ENCODE data around the gene JAKMIP3. TPM values are rescaled to one million over a fixed set of nuclear protein-coding genes. Genes with fewer than 3 reads are reported as not detected.
A peak's percentile ranks its signal among the peaks of the same experiment; 100 is the strongest.

Gene JAKMIP3
- total RNA-seq, 2 experiments from 2014 or later: 0.28 to 0.36 TPM

DNA sequence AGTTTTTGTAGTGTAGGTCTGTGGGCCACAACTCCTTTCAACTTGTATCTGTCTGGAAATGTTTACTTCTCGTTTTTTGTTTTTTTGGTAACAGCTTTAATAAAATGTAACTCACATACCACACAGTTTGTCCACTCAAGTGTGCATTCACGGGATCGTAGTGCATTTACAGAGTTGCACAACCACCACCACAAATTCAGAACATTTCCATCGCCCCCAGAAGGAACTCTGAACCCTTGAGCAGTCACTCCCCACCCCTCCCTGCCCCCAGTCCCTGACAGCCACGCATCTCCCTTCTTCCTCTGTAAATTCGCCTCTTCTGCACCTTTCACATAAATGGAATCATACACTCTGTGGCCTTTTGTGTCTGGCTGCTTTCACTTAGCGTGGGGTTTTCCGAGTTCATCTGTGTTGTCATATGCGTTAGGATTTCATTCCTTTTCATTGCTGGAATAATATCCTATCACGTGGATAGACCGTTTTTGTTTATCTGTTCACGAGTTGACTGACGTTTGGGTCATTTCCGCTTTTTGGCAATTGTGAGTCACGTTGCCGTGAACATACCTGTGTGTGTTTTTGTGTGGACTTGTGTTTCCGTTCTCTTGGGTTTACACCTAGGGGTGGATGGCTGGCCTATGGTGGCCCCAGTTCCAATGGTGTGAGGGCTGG lies 10.3 kb downstream of the JAKMIP3 start:
- Histone ChIP-seq H3K9me3 (ENCODE audit: control insufficient read depth in 1 of 2, insufficient read depth in 1 of 2, low read length in 2 of 2) (peaks cover 0 to 10% of the 10 kb centered on the region in 2 experiments), H3K27ac (ENCODE audit: low read depth in 1 of 2, low read length in 2 of 2) (no peak overlapping the region), H3K36me3 (ENCODE audit: insufficient read depth, low read length) (no peaks in the 10 kb centered on the region), H3K4me3 (ENCODE audit: low read length) (no peak overlapping the region), H3K27me3 (ENCODE audit: control insufficient read depth in 1 of 2, insufficient read depth in 2 of 2, low read length in 2 of 2) (peaks cover 0 to 2% of the 10 kb centered on the region in 2 experiments), H3K4me1 (ENCODE audit: insufficient read depth, low read length) (no peaks in the 10 kb centered on the region)
- no peak for ATAC-seq (ENCODE audit: poor library complexity)
- Mint-ChIP-seq H3K36me3 (ENCODE audit: low read depth) (no peaks in the 10 kb centered on the region), H3K27me3 (peaks cover 33% of the 10 kb centered on the region), H3K4me3 (no peak overlapping the region), H3K27ac (no peak overlapping the region), H3K4me1 (ENCODE audit: low read depth) (no peaks in the 10 kb centered on the region), H3K9me3 (no peaks in the 10 kb centered on the region)
- no peak for TF ChIP-seq CTCF (IDR thresholded peaks at IDR 0.05)
- ChIA-PET CTCF (no interaction called here), POLR2A (no interaction called here)
- intact Hi-C loops (cut with DNase I, micrococcal nuclease): no loop called here
- DNase-seq: peak in 1 of 14 experiments; percentile 2

- TF ChIP-seq CTCF (IDR thresholded peaks at IDR 0.05): no peak
- Mint-ChIP-seq H3K4me3 (no peak overlapping the region), H3K36me3 (ENCODE audit: low read depth) (no peaks in the 10 kb centered on the region), H3K4me1 (ENCODE audit: low read depth) (no peaks in the 10 kb centered on the region), H3K27me3 (peaks cover 39% of the 10 kb centered on the region), H3K27ac (no peak overlapping the region), H3K9me3 (no peaks in the 10 kb centered on the region)
- Histone ChIP-seq H3K4me1 (ENCODE audit: insufficient read depth, low read length) (no peaks in the 10 kb centered on the region), H3K9me3 (ENCODE audit: control insufficient read depth in 1 of 2, insufficient read depth in 1 of 2, low read length in 2 of 2) (peaks cover 0 to 10% of the 10 kb centered on the region in 2 experiments), H3K36me3 (ENCODE audit: insufficient read depth, low read length) (no peaks in the 10 kb centered on the region), H3K4me3 (ENCODE audit: low read length) (no peak overlapping the region), H3K27me3 (ENCODE audit: control insufficient read depth in 1 of 2, insufficient read depth in 2 of 2, low read length in 2 of 2) (peaks cover 0 to 2% of the 10 kb centered on the region in 2 experiments), H3K27ac (ENCODE audit: low read depth in 1 of 2, low read length in 2 of 2) (no peak overlapping the region)
- CTCF ChIA-PET: no interaction called here
- DNase-seq (peak in 1 of 14 experiments; percentile 4), ATAC-seq (ENCODE audit: poor library complexity) (no peak)
- POLR2A ChIA-PET: no interaction called here
- intact Hi-C loops (cut with DNase I, micrococcal nuclease): no loop called here
These were observed 10.9 kb downstream of the JAKMIP3 start for GRCh38 chr10:132076578-132077081.

GRCh38 chr10:132077091-132077490 lies 11.3 kb downstream of the JAKMIP3 start:
- H3K4me1 ChIP-seq (ENCODE audit: insufficient read depth, low read length): no peaks in the 10 kb centered on the region
- H3K9me3 ChIP-seq (ENCODE audit: control insufficient read depth in 1 of 2, insufficient read depth in 1 of 2, low read length in 2 of 2): peaks cover 0 to 10% of the 10 kb centered on the region in 2 experiments
- intact Hi-C loops (cut with DNase I, micrococcal nuclease): no loop called here
- H3K27ac ChIP-seq (ENCODE audit: low read depth in 1 of 2, low read length in 2 of 2): no peak overlapping the region
- no peak for TF ChIP-seq CTCF (IDR thresholded peaks at IDR 0.05)
- H3K36me3 ChIP-seq (ENCODE audit: insufficient read depth, low read length): no peaks in the 10 kb centered on the region
- ChIA-PET POLR2A (no interaction called here), CTCF (no interaction called here)
- Mint-ChIP-seq H3K27ac (no peak overlapping the region), H3K4me1 (ENCODE audit: low read depth) (no peaks in the 10 kb centered on the region), H3K27me3 (peaks cover 39% of the 10 kb centered on the region), H3K4me3 (no peak overlapping the region), H3K36me3 (ENCODE audit: low read depth) (no peaks in the 10 kb centered on the region), H3K9me3 (no peaks in the 10 kb centered on the region)
- H3K4me3 ChIP-seq (ENCODE audit: low read length): no peak overlapping the region
- DNase-seq: no peak
- no peak for ATAC-seq (ENCODE audit: poor library complexity)
- H3K27me3 ChIP-seq (ENCODE audit: control insufficient read depth in 1 of 2, insufficient read depth in 2 of 2, low read length in 2 of 2): peaks cover 0 to 2% of the 10 kb centered on the region in 2 experiments
